Endothelial cell of umbilical vein (primary cell): ENCODE data around the gene KRTAP3-2.

ENCODE experiments used
- CTCF ChIP-seq, 2 donors: IDR thresholded peaks; 1 replicate in 1 of 2; 2 replicates in 1 of 2; pipeline ENCODE4 v1.5.1; 2011; ENCODE audit warnings: low read length in 2 of 2, mild to moderate bottlenecking in 2 of 2, moderate library complexity in 2 of 2, control low read depth in 1 of 2, inconsistent platforms in 1 of 2, low read depth in 1 of 2; ENCODE audit not compliant: insufficient read depth in 1 of 2; ENCODE audit errors: extremely low read depth in 1 of 2
- EZH2 ChIP-seq: IDR thresholded peaks from 2 replicates; pipeline ENCODE4 v1.6.1; 2012; ENCODE audit warnings: borderline replicate concordance, low read depth, mild to moderate bottlenecking, moderate library complexity, low read length, inconsistent platforms; ENCODE audit not compliant: severe bottlenecking
- JUN ChIP-seq: IDR thresholded peaks from 2 replicates; pipeline ENCODE4 v1.6.1; 2011; ENCODE audit warnings: borderline replicate concordance, low read depth; ENCODE audit not compliant: insufficient read length, insufficient read depth
- POLR2AphosphoS5 ChIP-seq: IDR thresholded peaks from 2 replicates; pipeline ENCODE4 v1.6.1; 2012; ENCODE audit warnings: low read depth, mild to moderate bottlenecking, control low read depth, low read length, moderate library complexity; ENCODE audit not compliant: insufficient read depth
- TF ChIP-seq, protein P1 (sequence below): IDR thresholded peaks from 2 replicates; pipeline ENCODE4 v1.6.1; 2011; ENCODE audit not compliant: insufficient read depth, insufficient read length

DNA sequence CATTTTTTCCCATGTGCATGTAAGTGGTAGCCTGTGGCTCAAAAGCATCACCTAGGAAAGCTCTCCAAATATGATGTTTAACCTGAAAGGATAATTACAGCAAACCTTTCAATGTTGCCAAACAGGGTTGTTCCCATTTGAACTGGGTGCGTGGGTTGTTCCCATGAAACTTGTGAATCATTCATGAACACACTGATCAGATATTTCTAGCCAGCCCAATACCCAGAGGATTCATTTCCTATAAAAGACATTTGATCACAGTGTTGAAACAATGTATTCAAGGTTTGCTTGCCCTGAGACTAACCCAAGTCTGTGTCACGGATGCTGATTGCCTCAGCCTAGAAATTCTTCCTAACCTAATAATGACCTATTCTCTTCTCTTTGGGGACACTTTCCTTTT is 45.8 kb downstream of the KRTAP3-2 start:
- TF ChIP-seq CTCF (IDR thresholded peaks at IDR 0.05; ENCODE audit: extremely low read depth in 1 of 2, insufficient read depth in 1 of 2, low read depth in 1 of 2, low read length in 2 of 2): no peak
- no peak for TF ChIP-seq EZH2
- TF ChIP-seq, protein P1, sequence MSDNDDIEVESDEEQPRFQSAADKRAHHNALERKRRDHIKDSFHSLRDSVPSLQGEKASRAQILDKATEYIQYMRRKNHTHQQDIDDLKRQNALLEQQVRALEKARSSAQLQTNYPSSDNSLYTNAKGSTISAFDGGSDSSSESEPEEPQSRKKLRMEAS: no peak
- TF ChIP-seq POLR2AphosphoS5: no peak
- TF ChIP-seq JUN: no peak
